GM18951 (cell line): ENCODE measurements around the gene TAF11L8.
"Not testable (repeated sequence)": the region's sequence is repeated elsewhere in the genome, so short reads cannot be mapped to it uniquely, and the experiment has no call there.

Experiments used
- POLR2A ChIP-seq: IDR thresholded peaks from 4 replicates; pipeline ENCODE4 v1.6.1; 2011; ENCODE audit warnings: mild to moderate bottlenecking; ENCODE audit not compliant: insufficient read length, insufficient read depth; ENCODE audit errors: extremely low read depth
- in situ Hi-C: fragments of 300-500 bp; cut with MboI; formaldehyde crosslinking; loops from one replicate; pipeline ENCODE4 v1.12.0; 2022; ENCODE audit warnings: low sequenced_read_pairs, mixed read lengths, inconsistent platforms; ENCODE audit not compliant: unreplicated experiment

The TAF11L8 gene

DNA sequence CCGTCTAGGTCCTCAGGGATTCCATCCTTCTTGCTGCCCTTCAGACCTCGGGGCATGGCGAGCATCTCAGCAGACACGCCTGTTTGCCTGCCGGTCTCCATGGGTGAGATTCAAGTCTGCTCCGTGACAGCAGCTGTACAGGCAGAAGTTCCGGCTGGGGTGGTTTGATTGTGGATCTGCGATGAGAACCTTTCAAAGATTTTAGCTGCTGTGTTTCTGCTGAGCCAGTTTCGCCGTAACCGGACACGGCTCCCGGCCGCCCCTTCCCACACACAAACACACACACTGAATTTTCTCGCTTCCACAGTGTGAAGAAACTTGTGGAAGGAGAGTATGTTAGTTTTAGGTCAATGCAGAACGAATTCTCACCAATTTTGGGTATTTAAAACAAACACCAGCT lies at the start of gene TAF11L8:
Gene TAF11L8 (minus strand): TSS at position 101 of the 400 bp plus-strand sequence.
- in situ Hi-C loops, result not testable (repeated sequence)

DNA sequence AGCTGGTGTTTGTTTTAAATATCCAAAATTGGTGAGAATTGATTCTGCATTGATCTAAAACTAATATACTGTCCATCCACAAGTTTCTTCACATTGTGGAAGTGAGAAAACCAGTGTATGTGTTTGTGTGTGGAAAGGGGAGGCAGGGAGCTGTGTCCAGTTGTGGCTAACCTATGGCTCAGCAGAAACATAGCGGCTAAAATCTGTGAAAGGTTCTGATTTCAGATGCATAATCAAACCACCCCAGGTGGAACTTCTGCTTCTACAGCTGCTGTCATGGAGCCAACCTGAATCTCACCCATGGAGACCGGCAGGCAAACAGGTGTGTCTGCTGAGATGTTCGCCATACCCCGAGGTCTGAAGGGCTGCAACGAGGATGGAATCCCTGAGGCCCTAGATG lies 43.4 kb upstream of the TAF11L8 start, which contains the start of gene TAF11L14:
Gene TAF11L14 (plus strand): TSS at position 301 of the 400 bp plus-strand sequence.
- TF ChIP-seq POLR2A, result no peak
- in situ Hi-C loops, result no loop called here

DNA sequence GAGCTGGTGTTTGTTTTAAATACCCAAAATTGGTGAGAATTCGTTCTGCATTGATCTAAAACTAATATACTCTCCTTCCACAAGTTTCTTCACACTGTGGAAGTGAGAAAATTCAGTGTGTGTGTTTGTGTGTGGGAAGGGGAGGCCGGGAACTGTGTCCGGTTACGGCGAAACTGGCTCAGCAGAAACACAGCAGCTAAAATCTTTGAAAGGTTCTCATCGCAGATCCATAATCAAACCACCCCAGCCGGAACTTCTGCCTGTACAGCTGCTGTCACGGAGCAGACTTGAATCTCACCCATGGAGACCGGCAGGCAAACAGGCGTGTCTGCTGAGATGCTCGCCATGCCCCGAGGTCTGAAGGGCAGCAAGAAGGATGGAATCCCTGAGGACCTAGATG lies 41.0 kb upstream of the TAF11L8 start, which contains the start of gene TAF11L13:
Gene TAF11L13 (plus strand): TSS at position 301 of the 400 bp plus-strand sequence.
- in situ Hi-C loops, result not testable (repeated sequence)

DNA sequence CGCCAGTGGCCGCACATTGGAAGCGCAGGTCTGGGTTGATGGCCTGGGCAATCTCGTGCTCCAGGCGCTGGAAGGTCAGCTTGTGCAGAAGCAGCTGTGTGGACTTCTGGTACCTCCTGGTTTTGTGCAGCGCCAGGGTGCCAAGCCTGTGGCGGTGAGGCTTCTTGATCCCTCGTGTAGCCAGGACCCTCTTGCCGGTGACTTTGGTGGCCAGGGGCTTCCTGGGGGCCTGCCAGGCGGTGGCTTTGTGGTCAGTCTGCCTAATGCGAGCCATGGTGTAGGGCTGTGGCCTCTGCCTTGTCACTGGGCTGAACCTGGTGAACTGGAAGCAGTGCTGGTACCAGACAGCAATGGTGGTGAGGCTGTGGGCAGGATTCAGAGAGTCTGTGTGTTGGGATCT lies 34.9 kb upstream of the TAF11L8 start:
- TF ChIP-seq POLR2A, result no peak
- in situ Hi-C loops, result loop anchor here (10.0 kb wide), 1 partner anchor 111 kb away; the partner anchor contains the start of gene TAF11L3

DNA sequence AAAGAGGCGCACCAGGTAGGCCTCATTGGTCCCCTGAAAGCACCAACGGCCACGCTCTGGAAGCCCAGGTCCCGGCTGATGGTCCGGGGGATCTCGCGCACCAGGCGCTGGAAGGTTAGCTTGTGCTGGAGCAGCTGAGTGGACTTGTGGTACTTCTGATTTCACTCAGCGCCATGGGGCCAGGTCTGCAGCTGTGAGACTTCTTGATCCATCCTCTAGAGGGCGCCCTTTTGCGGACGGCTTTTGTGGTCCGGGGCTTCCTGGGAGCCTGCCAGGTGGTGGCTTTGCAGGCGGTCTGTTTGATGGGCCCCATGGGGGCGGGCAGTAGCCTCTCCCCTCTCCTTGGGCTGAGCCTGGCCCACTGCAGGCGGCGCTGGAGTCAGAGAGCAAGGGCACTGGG lies 29.9 kb upstream of the TAF11L8 start:
- in situ Hi-C loops, result loop anchor here (10.0 to 25.0 kb wide), 2 partner anchors 106 to 408 kb away; partner anchors contain the start of genes BASP1 and TAF11L3
- TF ChIP-seq POLR2A, result no peak

DNA sequence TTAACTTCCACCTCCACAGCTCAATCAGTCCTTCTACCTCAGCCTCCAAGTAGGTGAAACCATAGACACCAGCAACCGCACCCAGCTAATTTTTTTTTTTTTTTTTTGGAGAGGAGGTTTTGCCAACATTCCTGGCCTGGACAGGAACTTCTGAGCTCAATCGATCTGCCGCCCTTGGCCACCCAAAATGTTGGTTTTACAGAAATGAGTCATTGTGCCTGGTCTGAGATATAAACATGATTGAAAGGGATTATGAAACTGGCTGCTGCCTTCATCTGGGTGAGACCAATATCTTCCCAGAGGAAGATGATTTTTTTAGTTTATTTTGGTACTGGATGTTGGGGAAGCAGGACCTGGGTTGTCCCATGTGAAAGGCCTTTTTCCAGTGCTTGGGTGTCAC lies 28.6 kb upstream of the TAF11L8 start:
- in situ Hi-C loops, result loop anchor here (25.0 kb wide), 1 partner anchor 407 kb away; the partner anchor contains the start of gene BASP1

DNA sequence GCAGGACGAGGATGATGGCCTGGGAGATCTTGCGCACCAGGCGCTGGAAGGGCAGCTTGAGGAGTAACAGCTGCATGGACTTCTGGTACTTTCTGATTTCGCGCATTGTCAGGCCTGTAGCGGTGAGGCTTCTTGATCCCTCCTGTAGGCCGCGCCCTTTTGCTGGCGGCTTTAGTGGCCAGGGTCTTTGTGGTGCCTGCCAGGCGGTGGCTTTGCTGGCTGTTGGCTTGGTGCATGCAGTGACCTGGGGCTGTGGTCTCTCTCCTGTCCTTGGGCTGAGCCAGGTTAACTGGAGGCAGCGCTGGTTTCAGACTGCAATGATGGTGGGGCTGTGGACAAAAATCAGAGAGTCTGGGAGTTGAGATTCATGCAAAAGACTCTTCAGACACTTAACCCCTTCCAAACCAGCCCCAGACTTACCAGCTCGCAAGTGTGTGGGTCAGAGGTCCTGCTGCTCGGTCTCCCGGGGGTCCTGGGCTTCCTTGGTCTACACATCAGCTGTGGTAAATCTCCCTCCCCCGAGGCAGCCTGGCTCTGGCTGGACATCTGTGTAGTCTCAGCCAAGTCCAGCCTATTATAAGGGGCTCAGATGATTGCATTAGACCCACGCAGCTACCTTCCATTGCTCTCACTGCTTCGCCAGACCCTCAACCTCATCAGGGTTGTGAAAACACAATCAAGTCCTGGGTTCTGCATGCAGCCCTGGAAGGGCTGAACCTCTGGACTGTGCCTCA lies 24.3 kb upstream of the TAF11L8 start:
- no peak for TF ChIP-seq POLR2A
- in situ Hi-C loops, result loop anchor here (25.0 kb wide), 1 partner anchor 403 kb away; the partner anchor contains the start of gene BASP1

More for the DNA sequence above, 28.6 kb upstream of the TAF11L8 start:
- no peak for TF ChIP-seq POLR2A

DNA sequence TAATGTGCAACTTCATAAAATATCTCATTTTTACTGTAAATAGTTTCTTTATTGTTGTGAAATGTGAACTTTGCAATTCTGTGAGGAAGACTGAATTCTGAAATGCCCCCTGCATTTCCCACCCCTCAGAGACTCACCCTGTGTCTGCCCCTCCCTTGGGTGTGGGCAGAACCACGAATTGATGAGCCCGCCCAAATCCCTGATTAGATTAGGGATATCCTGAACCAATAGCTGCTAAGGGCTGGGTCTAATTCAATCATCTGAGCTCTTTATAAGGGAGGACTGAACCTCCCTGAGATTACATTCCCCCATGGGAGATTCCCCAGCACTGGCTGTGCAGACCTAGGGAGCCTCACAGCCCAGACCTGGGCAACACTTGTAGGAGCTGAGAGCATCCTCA lies 19.3 kb upstream of the TAF11L8 start, which contains the start of gene TAF11L12:
Gene TAF11L12 (plus strand): TSS at position 301 of the 400 bp plus-strand sequence.
- in situ Hi-C loops, result loop anchor here (25.0 kb wide), 1 partner anchor 398 kb away; the partner anchor contains the start of gene BASP1

DNA sequence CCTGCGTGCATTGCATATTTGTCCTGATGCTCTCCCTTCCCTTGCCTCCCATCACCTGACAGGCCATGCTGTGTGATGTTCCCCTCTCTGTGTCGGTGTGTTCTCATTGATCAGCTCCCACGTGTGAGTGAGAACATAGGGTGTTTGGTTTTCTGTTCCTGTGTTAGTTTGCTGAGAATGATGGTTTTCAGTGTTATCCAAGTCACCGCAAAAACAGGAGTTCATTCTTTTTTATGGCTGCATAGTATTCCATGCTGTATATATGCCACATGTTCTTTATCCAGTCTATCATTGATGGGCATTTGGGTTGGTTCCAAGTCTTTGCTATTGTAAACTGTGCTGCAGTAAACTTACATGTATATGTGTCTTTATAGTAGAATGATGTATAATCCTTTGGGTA lies 16.7 kb upstream of the TAF11L8 start:
- in situ Hi-C loops, result loop anchor here (10.0 to 25.0 kb wide), 2 partner anchors 83 to 395 kb away; partner anchors contain the start of genes BASP1, TAF11L4, TAF11L5 and TAF11L6

DNA sequence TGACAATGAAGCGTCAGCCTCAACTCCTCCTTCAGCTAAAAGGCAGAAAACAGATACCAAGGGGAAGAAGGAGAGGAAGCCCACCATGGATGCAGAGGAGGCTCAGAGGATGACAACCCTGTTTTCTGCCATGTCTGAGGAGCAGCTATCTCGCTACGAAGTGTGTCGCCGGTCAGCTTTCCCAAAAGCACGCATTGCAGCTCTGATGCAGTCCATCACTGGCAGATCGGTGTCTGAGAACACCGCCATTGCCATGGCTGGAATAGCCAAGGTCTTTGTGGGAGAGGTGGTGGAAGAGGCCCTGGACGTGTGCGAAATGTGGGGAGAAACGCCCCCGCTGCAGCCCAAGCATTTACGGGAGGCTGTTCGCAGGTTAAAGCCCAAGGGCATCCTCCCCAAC lies 14.2 kb upstream of the TAF11L8 start:
- in situ Hi-C loops, result loop anchor here (10.0 to 25.0 kb wide), 2 partner anchors 80 to 393 kb away; partner anchors contain the start of genes BASP1, TAF11L4, TAF11L5 and TAF11L6
- TF ChIP-seq POLR2A, result no peak

DNA sequence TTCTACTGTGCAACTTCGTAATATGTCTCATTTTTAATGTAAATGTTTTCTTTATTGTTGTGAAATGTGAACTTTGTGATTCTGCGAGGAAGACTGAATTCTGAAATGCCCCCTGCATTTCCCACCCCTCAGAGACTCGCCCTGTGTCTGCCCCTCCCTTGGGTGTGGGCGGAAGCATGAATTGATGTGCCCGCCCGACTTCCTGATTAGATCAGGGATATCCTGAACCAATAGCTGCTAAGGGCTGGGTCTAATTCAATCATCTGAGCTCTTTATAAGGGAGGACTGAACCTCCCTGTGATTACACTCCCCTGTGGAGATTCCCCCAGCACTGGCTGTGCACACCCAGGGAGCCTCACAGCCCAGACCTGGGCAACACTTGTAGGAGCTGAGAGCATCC lies 13.1 kb upstream of the TAF11L8 start, which contains the start of gene TAF11L11:
Gene TAF11L11 (plus strand): TSS at position 304 of the 400 bp plus-strand sequence.
- in situ Hi-C loops, result loop anchor here (10.0 to 25.0 kb wide), 2 partner anchors 79 to 392 kb away; partner anchors contain the start of genes BASP1, TAF11L4, TAF11L5 and TAF11L6

DNA sequence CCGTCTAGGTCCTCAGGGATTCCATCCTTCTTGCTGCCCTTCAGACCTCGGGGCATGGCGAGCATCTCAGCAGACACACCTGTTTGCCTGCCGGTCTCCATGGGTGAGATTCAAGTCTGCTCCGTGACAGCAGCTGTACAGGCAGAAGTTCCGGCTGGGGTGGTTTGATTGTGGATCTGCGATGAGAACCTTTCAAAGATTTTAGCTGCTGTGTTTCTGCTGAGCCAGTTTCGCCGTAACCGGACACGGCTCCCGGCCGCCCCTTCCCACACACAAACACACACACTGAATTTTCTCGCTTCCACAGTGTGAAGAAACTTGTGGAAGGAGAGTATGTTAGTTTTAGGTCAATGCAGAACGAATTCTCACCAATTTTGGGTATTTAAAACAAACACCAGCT lies 7.0 kb upstream of the TAF11L8 start, which contains the start of gene TAF11L10:
Gene TAF11L10 (minus strand): TSS at position 101 of the 400 bp plus-strand sequence.
- in situ Hi-C loops, result not testable (repeated sequence)

DNA sequence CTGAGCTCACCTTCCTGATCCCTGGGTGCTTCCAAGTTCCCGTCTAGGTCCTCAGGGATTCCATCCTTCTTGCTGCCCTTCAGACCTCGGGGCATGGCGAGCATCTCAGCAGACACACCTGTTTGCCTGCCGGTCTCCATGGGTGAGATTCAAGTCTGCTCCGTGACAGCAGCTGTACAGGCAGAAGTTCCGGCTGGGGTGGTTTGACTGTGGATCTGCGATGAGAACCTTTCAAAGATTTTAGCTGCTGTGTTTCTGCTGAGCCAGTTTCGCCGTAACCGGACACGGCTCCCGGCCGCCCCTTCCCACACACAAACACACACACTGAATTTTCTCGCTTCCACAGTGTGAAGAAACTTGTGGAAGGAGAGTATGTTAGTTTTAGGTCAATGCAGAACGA lies 3.5 kb upstream of the TAF11L8 start, which contains the start of gene TAF11L9:
Gene TAF11L9 (minus strand): TSS at position 140 of the 400 bp plus-strand sequence.
- in situ Hi-C loops, result not testable (repeated sequence)

DNA sequence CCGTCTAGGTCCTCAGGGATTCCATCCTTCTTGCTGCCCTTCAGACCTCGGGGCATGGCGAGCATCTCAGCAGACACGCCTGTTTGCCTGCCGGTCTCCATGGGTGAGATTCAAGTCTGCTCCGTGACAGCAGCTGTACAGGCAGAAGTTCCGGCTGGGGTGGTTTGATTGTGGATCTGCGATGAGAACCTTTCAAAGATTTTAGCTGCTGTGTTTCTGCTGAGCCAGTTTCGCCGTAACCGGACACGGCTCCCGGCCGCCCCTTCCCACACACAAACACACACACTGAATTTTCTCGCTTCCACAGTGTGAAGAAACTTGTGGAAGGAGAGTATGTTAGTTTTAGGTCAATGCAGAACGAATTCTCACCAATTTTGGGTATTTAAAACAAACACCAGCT lies 5.1 kb downstream of the TAF11L8 start, which contains the start of gene TAF11L7:
Gene TAF11L7 (minus strand): TSS at position 101 of the 400 bp plus-strand sequence.
- in situ Hi-C loops, result not testable (repeated sequence)
